AG10803 (cell line): Measurements from ENCODE around the gene HSF2.
"Not testable (repeated sequence)": the region's sequence is repeated elsewhere in the genome, so short reads cannot be mapped to it uniquely, and the experiment has no call there.

Source experiments
- DNase-seq: peaks from one replicate; pipeline ENCODE4 v3.0.0; 2010; ENCODE audit warnings: low read depth
- H3K4me3 ChIP-seq: 2 replicates; pipeline ENCODE4 v1.5.1; 2011; ENCODE audit warnings: mild to moderate bottlenecking, low read length, control low read depth
- CTCF ChIP-seq: conservative IDR thresholded peaks from 2 replicates; pipeline ENCODE4 v1.5.1; 2011; ENCODE audit warnings: mild to moderate bottlenecking, low read length, control low read depth, inconsistent platforms

The HSF2 gene

GRCh38 chr6:122449069-122449468 is 49.6 kb downstream of the HSF2 start:
- no peak for DNase-seq
- H3K4me3 ChIP-seq = no peak overlapping the region
- no peak for TF ChIP-seq CTCF

- TF ChIP-seq CTCF = no peak
- DNase-seq = no peak
- H3K4me3 ChIP-seq = no peak overlapping the region
These were observed 53.1 kb downstream of the HSF2 start for GRCh38 chr6:122452509-122452908.

- no peak for DNase-seq
- H3K4me3 ChIP-seq = no peak overlapping the region
- no peak for TF ChIP-seq CTCF
These were observed 55.2 kb downstream of the HSF2 start for GRCh38 chr6:122454673-122455072.

- not testable (repeated sequence) for DNase-seq
These were observed 55.7 kb downstream of the HSF2 start for GRCh38 chr6:122455116-122455515.

GRCh38 chr6:122458087-122458486 is 58.6 kb downstream of the HSF2 start:
- no peak for TF ChIP-seq CTCF
- no peak overlapping the region for H3K4me3 ChIP-seq
- no peak for DNase-seq

More at GRCh38 chr6:122455116-122455515, 55.7 kb downstream of the HSF2 start:
- not testable (repeated sequence) for H3K4me3 ChIP-seq

GRCh38 chr6:122459240-122459639 is 59.8 kb downstream of the HSF2 start:
- H3K4me3 ChIP-seq = no peak overlapping the region
- no peak for DNase-seq
- no peak for TF ChIP-seq CTCF

GRCh38 chr6:122459865-122460416 is 60.5 kb downstream of the HSF2 start:
- H3K4me3 ChIP-seq, DNase-seq: not testable (repeated sequence)

- TF ChIP-seq CTCF = no peak
- no peak for DNase-seq
- no peak overlapping the region for H3K4me3 ChIP-seq
These were observed 62.4 kb downstream of the HSF2 start for GRCh38 chr6:122461885-122462284.
